Hindlimb muscle (tissue), 1 donor: ENCODE results near the gene PP2D1. TPM values are rescaled to one million over a fixed set of nuclear protein-coding genes. Genes with fewer than 3 reads are reported as not detected.
A peak's percentile ranks its signal among the peaks of the same experiment; 100 is the strongest.
"Not testable (repeated sequence)": the region's sequence is repeated elsewhere in the genome, so short reads cannot be mapped to it uniquely, and the experiment has no call there.

ENCODE experiments used
- DNase-seq: peaks from one replicate; pipeline ENCODE4 v3.0.0-alpha.2; 2013
- polyA plus RNA-seq: library from polyadenylated mRNA; unstranded; fragments of 120-200 nt; gene quantifications from one replicate; pipeline ENCODE4 v1.2.1, GENCODE V29; 2013; ENCODE audit not compliant: insufficient read length

Gene PP2D1
- polyA plus RNA-seq, 1 donor = 0.53 TPM

DNA sequence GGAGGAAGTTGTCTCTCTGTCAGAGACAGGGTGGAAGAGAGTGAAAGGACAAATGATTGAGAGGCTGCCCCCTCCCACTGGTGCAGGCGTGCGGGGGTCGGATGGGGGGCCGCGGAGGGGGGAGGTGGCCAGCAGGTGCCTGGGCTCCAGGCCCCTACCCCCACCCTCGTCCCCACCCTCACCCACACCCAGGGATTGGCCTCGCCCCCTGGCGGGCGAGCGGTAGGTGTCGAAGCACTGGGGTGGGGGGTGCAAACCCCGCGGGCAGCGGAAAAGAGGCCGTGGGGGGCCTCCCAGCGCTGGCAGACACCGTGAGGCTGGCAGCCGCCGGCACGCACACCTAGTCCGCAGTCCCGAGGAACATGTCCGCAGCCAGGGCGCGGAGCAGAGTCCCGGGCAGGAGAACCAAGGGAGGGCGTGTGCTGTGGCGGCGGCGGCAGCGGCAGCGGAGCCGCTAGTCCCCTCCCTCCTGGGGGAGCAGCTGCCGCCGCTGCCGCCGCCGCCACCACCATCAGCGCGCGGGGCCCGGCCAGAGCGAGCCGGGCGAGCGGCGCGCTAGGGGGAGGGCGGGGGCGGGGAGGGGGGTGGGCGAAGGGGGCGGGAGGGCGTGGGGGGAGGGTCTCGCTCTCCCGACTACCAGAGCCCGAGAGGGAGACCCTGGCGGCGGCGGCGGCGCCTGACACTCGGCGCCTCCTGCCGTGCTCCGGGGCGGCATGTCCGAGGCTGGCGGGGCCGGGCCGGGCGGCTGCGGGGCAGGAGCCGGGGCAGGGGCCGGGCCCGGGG is 27.9 kb upstream of the PP2D1 start, which contains the start of gene KAT2B:
Gene KAT2B, plus strand, starts transcription at position 682 of the 783 bp plus-strand sequence. Its CDS starts 32 bp downstream, at position 714.
- DNase-seq = peak; percentile 83

- no peak for DNase-seq
Observed at GRCh38 chr3:20039466-20039764, 27.4 kb upstream of the PP2D1 start.

GRCh38 chr3:20038699-20039465 is 26.8 kb upstream of the PP2D1 start:
- no peak for DNase-seq

GRCh38 chr3:20037255-20037996 is 25.4 kb upstream of the PP2D1 start:
- DNase-seq = no peak

- DNase-seq = no peak
Observed at GRCh38 chr3:20035019-20035418, 23.0 kb upstream of the PP2D1 start.

GRCh38 chr3:20031939-20032338 is 19.9 kb upstream of the PP2D1 start:
- DNase-seq = not testable (repeated sequence)

- DNase-seq = no peak
Observed at GRCh38 chr3:20028905-20029331, 16.9 kb upstream of the PP2D1 start.

DNA sequence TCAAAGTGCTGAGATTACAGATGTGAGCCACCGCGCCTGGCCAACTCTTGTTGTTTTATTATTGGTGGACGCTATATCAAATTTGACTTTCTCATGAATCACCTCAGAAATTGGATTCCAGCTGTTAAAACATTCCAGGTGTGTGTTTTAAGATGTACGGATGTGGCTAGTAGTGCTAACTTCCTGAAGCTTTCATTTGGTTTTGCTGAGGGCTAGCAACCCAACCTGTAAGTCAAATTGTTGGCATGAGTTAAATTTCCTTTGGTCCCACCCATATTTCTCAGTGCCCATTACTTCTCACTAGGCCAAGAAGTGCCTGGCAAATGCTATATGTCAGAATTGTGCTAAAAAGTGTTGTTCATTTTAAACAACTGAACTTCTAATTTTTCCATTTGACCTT is 15.1 kb upstream of the PP2D1 start:
- no peak for DNase-seq

DNA sequence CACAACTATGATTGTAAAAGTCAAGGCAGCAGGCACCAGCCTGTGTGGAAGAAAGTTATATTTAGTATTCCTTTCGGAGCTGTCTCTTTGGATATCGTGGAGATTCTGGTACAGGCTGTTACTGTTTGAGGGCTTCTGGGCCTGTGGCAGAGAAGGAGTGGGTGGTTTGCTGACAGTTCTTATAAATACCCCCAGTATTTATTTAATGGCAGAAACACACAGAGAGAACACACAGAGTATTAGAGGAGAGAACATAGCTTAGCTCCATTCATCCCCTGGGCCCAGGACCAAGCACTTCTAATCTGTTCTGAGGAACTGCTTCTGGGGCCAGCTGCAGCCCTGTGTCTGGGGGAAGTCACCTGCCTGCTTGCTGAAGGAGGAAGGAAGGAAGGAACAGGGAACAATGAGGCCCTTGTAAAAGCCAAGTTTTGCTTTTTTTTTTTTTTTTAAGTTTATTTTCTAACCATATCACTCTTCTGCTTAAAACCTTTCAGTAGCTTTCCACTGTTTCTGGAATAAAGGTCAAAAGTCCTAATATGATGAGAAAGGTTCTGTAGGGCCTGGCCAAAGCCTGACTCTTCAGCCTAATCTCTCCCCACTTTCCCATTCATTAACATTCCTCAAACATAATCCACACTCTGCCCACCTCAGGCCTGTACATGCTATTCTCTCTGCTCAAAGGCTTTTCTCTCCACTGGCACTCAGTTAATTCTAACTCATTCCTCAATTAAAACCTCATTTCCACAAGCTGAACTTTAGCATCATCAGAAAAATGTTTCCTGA is 11.8 kb upstream of the PP2D1 start:
- DNase-seq = no peak

DNA sequence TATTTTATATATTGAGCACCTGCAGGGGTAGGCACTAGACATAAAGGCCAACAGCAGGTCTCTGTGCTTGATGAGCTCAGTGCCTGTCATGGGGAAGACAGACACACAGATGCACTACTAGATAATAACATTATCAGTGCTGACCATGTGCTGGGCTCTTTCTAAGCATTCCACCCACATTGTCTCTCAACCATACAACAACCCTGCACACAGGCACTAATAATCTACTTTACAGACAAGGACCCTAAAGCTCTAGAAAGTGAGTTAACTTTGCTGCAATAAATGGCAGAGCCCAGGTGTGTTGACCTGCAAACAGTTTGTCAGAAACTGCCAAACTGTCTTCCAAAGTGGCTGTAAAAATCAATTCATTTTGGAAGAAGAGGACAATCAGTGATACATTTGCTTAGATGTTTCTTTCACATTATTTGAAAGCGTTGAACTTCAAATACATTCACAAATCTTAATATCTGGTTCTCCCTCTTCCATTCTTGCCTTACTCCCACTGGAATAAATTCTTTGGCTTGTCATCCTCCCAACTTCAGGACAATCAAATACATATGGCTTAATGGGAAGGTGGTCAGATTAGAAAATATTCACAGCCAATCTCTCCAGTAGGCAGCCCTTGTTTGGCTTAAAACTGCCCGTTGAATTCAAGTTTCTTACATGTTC is 11.0 kb upstream of the PP2D1 start:
- no peak for DNase-seq

GRCh38 chr3:20016076-20016475 is 4.0 kb upstream of the PP2D1 start:
- DNase-seq = not testable (repeated sequence)

DNA sequence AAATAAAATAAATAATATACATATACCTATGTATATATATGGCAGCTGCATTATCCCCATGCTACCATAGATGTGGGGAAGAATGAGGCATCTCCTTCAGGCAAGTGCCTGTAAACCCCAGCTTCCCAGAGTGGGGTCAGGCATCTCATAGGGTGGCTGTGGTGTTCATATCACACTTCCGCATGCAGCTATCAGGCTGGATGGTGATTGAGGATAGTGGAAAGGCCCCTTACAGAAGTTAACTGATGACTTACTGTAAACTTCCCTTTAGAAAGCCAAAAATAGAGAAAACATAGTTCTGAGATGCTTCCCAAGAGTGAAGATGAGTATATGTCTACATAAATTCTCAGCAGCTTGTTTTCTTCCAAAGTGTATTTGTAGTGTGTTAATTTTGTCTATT is 3.5 kb upstream of the PP2D1 start:
- no peak for DNase-seq

DNA sequence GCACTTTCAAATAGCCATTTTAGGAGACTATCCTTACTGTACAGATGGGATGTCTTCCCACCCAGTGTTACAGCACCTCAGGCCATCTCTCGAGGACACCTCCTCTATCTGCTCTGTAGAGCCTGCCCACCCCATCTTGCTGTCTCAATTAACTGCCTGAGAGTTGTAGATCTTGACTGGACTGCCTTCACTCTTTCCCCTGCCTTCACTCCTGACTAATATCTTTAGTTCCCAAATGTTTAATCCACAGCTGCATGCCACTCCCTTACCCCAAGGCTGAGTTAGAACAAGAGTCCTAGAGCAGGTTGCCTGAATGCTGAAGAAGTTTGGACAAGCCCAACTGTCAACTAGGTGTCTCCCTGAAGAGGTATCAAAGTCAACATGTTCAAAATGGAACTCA is 1.3 kb upstream of the PP2D1 start:
- no peak for DNase-seq

DNA sequence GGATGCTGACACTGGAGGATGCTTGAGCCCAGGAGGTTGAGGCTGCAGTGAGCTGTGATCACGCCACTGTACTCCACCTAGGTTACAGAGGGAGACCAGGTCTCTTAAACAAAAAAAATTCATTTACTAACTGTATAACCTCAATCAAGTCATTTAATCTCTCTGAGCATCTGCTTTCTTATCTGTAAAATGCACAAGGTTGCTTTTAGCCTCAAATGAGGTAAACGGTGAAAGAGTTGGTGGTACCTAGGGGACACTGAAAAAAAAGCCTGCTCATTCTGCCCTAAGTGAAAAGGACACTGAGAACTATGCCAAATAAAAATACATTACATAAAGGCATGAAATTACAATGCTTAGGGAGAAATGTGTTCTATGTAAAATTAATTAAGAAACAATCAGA is 3.4 kb downstream of the PP2D1 start:
- no peak for DNase-seq

DNA sequence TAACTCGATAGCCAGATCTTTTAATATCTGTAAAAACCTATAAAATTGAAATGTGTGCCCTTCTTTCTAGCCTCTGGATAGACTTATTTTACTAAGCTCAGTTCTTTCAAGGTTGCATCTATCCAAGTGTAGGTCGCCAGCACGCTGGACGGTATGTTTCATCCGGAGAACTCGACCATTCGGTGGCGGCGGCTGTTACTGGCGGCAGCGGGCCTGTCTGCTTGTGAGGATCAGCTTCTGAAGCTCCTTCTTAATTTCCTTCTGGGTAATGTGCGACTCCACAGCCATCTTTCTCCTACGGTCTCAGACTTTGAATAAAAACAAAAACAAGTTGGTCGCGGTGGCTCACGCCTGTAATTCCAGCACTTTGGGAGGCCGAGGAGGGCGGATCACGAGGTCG is 4.1 kb downstream of the PP2D1 start:
- no peak for DNase-seq

GRCh38 chr3:20001932-20002331 is 10.1 kb downstream of the PP2D1 start:
- DNase-seq = no peak

DNA sequence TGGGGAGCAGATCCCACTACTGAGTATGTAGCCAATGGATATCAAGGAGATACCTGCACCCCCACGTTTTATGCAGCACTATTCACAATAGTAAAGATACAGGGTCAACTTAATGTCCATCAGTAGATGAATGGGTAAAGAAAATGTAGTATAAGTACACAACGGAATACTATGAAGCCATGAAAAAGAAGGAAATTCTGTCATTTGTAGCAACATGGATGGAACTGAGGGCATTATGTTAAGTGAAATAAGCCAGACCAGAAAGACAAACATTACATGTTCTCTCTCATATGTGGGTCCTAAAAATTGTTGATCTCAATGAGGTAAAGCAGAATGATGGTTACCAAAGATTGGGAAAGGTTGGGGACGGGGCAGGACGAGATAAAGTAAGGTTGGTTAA is 14.6 kb downstream of the PP2D1 start:
- no peak for DNase-seq

- DNase-seq = peak; percentile 45
Observed at GRCh38 chr3:19994796-19995195, 17.3 kb downstream of the PP2D1 start.

DNA sequence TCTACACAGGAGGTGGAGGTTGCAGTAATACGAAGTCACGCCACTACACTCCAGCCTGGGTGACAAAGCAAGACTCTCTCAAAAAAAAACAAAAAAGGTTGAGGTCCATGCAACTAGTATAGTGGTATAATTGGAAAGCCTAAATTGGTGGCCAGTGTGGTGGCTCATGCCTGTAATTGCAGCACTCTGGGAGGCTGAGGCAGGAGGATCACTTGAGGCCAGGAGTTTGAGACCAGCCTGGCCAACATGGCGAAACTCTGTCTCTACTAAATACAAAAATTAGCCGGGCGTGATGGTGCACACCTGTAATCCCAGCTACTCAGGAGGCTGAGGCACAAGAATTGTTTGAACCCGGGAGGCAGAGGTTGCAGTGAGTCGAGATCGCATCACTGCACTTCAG is 23.2 kb downstream of the PP2D1 start:
- not testable (repeated sequence) for DNase-seq

- no peak for DNase-seq
Observed at GRCh38 chr3:19972054-19972453, 40.0 kb downstream of the PP2D1 start.

DNA sequence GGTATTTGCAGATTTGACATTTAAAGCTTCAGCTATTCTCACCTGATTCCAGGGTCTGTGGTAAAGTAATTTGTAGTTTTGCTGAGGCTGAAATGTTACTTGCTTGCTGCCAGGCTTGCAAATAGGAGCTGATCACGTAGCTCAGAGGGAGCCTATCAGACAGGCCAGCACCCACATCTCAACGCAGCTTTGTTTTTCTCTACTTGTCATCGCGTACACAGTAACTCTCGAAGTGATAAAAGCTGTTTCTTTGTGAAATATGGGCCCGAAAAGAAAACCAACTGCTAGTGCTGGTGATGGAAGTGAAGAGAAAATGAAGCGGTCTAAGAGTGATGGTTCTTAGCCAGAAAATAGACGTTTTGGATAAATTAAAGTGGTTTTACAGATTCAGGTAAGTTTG is 41.7 kb downstream of the PP2D1 start:
- DNase-seq = no peak

- no peak for DNase-seq
Observed at GRCh38 chr3:19967812-19968211, 44.3 kb downstream of the PP2D1 start.
